Measurements from ENCODE around the gene QSOX1. TPM values are rescaled to one million over a fixed set of nuclear protein-coding genes. Genes with fewer than 3 reads are reported as not detected.

QSOX1 gene
- total and polyA plus RNA-seq, 9 of the 15 experiments (the other 6 are each of a cell fraction or from before 2014, with no cell fraction given) = 4.0 to 53.1 (median 15.0) TPM

- no peak for TF ChIP-seq ZNF408 (CRISPR knock-in tag; IDR thresholded peaks at IDR 0.05; ENCODE audit: low read depth)
- no peak for TF ChIP-seq SIRT6 (IDR thresholded peaks at IDR 0.05; ENCODE audit: low read depth, low read length)
- TF ChIP-seq ZNF780A (CRISPR knock-in tag; IDR thresholded peaks at IDR 0.05) = 0 out of 2 replicates have a peak, but pooled peaks have one; percentile 24
- TF ChIP-seq ZC3H8 (IDR thresholded peaks at IDR 0.05) = no peak
- TF ChIP-seq XRCC3 (IDR thresholded peaks at IDR 0.05) = no peak
- TF ChIP-seq BACH1 (tag; IDR thresholded peaks at IDR 0.05) = no peak
- TF ChIP-seq GATAD2B (IDR thresholded peaks at IDR 0.05; ENCODE audit: borderline replicate concordance) = 0 out of 2 replicates have a peak, but pooled peaks have one; percentile 46
- peak; percentile 49 for TF ChIP-seq CREM (IDR thresholded peaks at IDR 0.05; ENCODE audit: low read depth)
- no peak for TF ChIP-seq CAMTA2 (CRISPR knock-in tag; conservative IDR thresholded peaks at IDR 0.05)
- TF ChIP-seq U2AF2 (optimal IDR thresholded peaks at IDR 0.05; ENCODE audit: low read depth, low read length) = no peak
- peak; percentile 86 for TF ChIP-seq MYNN (IDR thresholded peaks at IDR 0.05)
- no peak for TF ChIP-seq MYNN (CRISPR knock-in tag; IDR thresholded peaks at IDR 0.05)
- no peak for TF ChIP-seq ZNF3 (CRISPR knock-in tag; IDR thresholded peaks at IDR 0.05)
- no peak for TF ChIP-seq TEAD2 (tag; IDR thresholded peaks at IDR 0.05)
- no peak for TF ChIP-seq BRF2 (IDR thresholded peaks at IDR 0.05; ENCODE audit: borderline replicate concordance, insufficient read depth, insufficient read length)
- TF ChIP-seq GTF2F1 (IDR thresholded peaks at IDR 0.05; ENCODE audit: low read depth, low read length) = no peak
- TF ChIP-seq, protein P1, sequence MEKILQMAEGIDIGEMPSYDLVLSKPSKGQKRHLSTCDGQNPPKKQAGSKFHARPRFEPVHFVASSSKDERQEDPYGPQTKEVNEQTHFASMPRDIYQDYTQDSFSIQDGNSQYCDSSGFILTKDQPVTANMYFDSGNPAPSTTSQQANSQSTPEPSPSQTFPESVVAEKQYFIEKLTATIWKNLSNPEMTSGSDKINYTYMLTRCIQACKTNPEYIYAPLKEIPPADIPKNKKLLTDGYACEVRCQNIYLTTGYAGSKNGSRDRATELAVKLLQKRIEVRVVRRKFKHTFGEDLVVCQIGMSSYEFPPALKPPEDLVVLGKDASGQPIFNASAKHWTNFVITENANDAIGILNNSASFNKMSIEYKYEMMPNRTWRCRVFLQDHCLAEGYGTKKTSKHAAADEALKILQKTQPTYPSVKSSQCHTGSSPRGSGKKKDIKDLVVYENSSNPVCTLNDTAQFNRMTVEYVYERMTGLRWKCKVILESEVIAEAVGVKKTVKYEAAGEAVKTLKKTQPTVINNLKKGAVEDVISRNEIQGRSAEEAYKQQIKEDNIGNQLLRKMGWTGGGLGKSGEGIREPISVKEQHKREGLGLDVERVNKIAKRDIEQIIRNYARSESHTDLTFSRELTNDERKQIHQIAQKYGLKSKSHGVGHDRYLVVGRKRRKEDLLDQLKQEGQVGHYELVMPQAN (IDR thresholded peaks at IDR 0.05; ENCODE audit: borderline replicate concordance) = no peak
- TF ChIP-seq OTX1 (CRISPR knock-in tag; IDR thresholded peaks at IDR 0.05) = no peak; the same call in 1 of the 2 replicates
- TF ChIP-seq, protein P2, sequence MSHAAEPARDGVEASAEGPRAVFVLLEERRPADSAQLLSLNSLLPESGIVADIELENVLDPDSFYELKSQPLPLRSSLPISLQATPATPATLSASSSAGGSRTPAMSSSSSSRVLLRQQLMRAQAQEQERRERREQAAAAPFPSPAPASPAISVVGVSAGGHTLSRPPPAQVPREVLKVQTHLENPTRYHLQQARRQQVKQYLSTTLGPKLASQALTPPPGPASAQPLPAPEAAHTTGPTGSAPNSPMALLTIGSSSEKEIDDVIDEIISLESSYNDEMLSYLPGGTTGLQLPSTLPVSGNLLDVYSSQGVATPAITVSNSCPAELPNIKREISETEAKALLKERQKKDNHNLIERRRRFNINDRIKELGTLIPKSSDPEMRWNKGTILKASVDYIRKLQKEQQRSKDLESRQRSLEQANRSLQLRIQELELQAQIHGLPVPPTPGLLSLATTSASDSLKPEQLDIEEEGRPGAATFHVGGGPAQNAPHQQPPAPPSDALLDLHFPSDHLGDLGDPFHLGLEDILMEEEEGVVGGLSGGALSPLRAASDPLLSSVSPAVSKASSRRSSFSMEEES (CRISPR knock-in tag; IDR thresholded peaks at IDR 0.05) = peak; percentile 80
- TF ChIP-seq, protein P3, sequence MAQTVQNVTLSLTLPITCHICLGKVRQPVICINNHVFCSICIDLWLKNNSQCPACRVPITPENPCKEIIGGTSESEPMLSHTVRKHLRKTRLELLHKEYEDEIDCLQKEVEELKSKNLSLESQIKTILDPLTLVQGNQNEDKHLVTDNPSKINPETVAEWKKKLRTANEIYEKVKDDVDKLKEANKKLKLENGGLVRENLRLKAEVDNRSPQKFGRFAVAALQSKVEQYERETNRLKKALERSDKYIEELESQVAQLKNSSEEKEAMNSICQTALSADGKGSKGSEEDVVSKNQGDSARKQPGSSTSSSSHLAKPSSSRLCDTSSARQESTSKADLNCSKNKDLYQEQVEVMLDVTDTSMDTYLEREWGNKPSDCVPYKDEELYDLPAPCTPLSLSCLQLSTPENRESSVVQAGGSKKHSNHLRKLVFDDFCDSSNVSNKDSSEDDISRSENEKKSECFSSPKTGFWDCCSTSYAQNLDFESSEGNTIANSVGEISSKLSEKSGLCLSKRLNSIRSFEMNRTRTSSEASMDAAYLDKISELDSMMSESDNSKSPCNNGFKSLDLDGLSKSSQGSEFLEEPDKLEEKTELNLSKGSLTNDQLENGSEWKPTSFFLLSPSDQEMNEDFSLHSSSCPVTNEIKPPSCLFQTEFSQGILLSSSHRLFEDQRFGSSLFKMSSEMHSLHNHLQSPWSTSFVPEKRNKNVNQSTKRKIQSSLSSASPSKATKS (CRISPR knock-in tag; IDR thresholded peaks at IDR 0.05) = no peak
- TF ChIP-seq NCOA4 (IDR thresholded peaks at IDR 0.05; ENCODE audit: partially characterized antibody) = no peak
- no peak for TF ChIP-seq CSDE1 (IDR thresholded peaks at IDR 0.05)
- TF ChIP-seq MEF2A (IDR thresholded peaks at IDR 0.05; ENCODE audit: control insufficient read depth, low read depth, low read length) = no peak
- no peak for TF ChIP-seq ZNF778 (CRISPR knock-in tag; IDR thresholded peaks at IDR 0.05)
Observed at GRCh38 chr1:180116964-180117763, 37.5 kb upstream of the QSOX1 start (continued).

Measured in K562 (cell line).